Epithelial cell of proximal tubule (primary cell): ENCODE measurements around the gene TIGD4. TPM values are rescaled to one million over a fixed set of nuclear protein-coding genes. Genes with fewer than 3 reads are reported as not detected.

Source experiments
- DNase-seq: peaks from one replicate; pipeline ENCODE4 v3.0.0-alpha.2; 2011; ENCODE audit warnings: low read depth
- H3K4me3 ChIP-seq: 2 replicates; pipeline ENCODE4 v1.5.1; 2011; ENCODE audit warnings: low read depth, mild to moderate bottlenecking, low read length
- total RNA-seq: library from RNA; depleted of rRNA; stranded (reverse); fragments of >200 nt; gene quantifications from 2 replicates; pipeline ENCODE4 v1.2.3, GENCODE V29; 2015
- TF ChIP-seq, protein P1 (sequence below): conservative IDR thresholded peaks from 2 replicates; pipeline ENCODE4 v1.5.1; 2012; ENCODE audit warnings: low read depth, mild to moderate bottlenecking, low read length

Gene TIGD4
- total RNA-seq, 1 donor from 2014 or later: 0.12 TPM

DNA sequence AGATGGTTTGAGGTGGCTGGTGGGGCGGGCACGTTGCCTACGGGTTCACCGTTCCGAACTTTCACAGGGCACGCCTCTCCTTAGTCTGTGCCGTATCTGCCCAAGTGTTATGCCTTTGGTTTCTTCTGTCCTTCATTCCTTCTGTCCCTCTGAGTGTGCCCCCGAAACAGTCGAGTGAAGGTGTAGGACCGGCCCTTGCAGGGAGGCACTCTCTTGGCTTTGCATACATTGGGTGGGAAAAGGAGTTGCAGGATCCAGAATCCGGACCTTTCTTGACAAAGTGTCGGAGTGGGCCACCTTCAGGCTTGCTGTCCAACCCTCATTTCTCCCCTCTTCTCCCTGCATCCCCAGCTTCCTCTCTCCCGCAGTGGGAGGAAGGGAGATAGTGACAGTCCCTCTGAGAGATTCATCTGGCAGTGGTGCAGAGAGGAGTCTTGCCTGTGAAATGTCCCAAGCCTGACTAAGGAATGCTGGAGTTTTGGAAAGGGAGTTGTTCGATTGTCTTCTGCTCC is 793 bp upstream of the TIGD4 start:
- DNase-seq: no peak
- peak overlapping the region; percentile 91 for H3K4me3 ChIP-seq
- TF ChIP-seq, protein P1, sequence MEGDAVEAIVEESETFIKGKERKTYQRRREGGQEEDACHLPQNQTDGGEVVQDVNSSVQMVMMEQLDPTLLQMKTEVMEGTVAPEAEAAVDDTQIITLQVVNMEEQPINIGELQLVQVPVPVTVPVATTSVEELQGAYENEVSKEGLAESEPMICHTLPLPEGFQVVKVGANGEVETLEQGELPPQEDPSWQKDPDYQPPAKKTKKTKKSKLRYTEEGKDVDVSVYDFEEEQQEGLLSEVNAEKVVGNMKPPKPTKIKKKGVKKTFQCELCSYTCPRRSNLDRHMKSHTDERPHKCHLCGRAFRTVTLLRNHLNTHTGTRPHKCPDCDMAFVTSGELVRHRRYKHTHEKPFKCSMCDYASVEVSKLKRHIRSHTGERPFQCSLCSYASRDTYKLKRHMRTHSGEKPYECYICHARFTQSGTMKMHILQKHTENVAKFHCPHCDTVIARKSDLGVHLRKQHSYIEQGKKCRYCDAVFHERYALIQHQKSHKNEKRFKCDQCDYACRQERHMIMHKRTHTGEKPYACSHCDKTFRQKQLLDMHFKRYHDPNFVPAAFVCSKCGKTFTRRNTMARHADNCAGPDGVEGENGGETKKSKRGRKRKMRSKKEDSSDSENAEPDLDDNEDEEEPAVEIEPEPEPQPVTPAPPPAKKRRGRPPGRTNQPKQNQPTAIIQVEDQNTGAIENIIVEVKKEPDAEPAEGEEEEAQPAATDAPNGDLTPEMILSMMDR: no peak

GRCh38 chr4:152778656-152779512 is 646 bp downstream of the TIGD4 start:
- DNase-seq: no peak
- peak overlapping the region; percentile 91 for H3K4me3 ChIP-seq
- TF ChIP-seq, protein P1: no peak

- TF ChIP-seq, protein P1: no peak
- no peak overlapping the region for H3K4me3 ChIP-seq
- DNase-seq: no peak
Measured at GRCh38 chr4:152777488-152777887, 2.0 kb downstream of the TIGD4 start.

DNA sequence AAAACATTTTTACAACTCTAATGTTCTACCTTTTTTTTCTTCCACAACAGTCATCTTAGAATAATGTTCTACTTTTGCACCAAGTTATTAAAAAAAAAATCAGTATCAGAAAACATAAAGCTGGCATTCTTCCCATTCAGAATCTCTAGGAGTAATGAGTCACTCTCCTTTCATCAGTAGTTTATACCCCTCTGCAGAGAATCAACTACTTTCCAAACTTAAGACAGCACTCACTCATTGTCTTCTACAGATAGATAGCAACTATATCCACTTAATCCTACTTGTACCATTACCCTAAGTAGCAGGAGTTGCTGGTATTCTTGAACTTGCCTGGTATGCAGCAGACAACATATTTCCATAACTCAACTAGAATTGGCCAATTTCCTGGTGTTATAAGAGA is 3.2 kb downstream of the TIGD4 start:
- H3K4me3 ChIP-seq: no peak overlapping the region
- TF ChIP-seq, protein P1: no peak
- no peak for DNase-seq

GRCh38 chr4:152773953-152774352 is 5.6 kb downstream of the TIGD4 start:
- DNase-seq: no peak

DNA sequence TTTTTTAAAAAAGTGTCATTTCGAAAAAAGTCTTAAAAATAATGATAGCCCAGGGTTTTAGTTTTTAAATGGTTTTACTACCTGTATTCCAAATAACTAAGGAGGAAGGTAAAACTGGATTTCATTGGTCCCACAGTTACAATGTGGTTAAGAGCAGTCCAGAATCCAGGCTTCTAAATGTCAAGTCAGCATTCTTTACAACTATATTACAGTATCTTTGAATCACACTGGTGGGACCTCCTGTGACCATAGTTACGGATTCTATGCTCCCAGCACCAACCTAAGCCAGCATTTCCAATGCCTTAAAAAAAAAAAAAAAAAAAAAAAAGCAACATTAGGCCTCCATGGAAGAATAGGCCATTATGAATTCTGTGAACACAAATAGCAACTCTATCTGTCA is 6.2 kb downstream of the TIGD4 start:
- no peak for DNase-seq
- TF ChIP-seq, protein P1: no peak
- no peak overlapping the region for H3K4me3 ChIP-seq

More at GRCh38 chr4:152773953-152774352, 5.6 kb downstream of the TIGD4 start:
- TF ChIP-seq, protein P1: no peak
- no peak overlapping the region for H3K4me3 ChIP-seq
